Fibroblast of skin of abdomen (primary cell): ENCODE measurements around the gene CCDC102A.

ENCODE experiments used
- DNase-seq: peaks from one replicate; pipeline ENCODE4 v3.0.0-alpha.2; 2013

Gene CCDC102A

GRCh38 chr16:57535680-57536305 is 578 bp downstream of the CCDC102A start:
- DNase-seq: peak; percentile 91

GRCh38 chr16:57534881-57535658 is 1.3 kb downstream of the CCDC102A start:
- DNase-seq: no peak

- DNase-seq: no peak
Measured at GRCh38 chr16:57534337-57534880, 2.0 kb downstream of the CCDC102A start.

GRCh38 chr16:57533431-57534336 is 2.7 kb downstream of the CCDC102A start:
- no peak for DNase-seq

- no peak for DNase-seq
Measured at GRCh38 chr16:57532266-57532625, 4.1 kb downstream of the CCDC102A start.

- DNase-seq: no peak
Measured at GRCh38 chr16:57531635-57532265, 4.6 kb downstream of the CCDC102A start.

- no peak for DNase-seq
Measured at GRCh38 chr16:57531253-57531575, 5.2 kb downstream of the CCDC102A start.

- DNase-seq: no peak
Measured at GRCh38 chr16:57530522-57531252, 5.7 kb downstream of the CCDC102A start.

- DNase-seq: peak; percentile 61
Measured at GRCh38 chr16:57530104-57530521, 6.3 kb downstream of the CCDC102A start.

- DNase-seq: no peak
Measured at GRCh38 chr16:57529391-57530103, 6.8 kb downstream of the CCDC102A start.

- no peak for DNase-seq
Measured at GRCh38 chr16:57528499-57529390, 7.6 kb downstream of the CCDC102A start.

- no peak for DNase-seq
Measured at GRCh38 chr16:57527610-57528360, 8.6 kb downstream of the CCDC102A start.

GRCh38 chr16:57527027-57527426 is 9.3 kb downstream of the CCDC102A start:
- DNase-seq: no peak

- no peak for DNase-seq
Measured at GRCh38 chr16:57526498-57526897, 9.9 kb downstream of the CCDC102A start.

GRCh38 chr16:57525761-57526160 is 10.6 kb downstream of the CCDC102A start:
- DNase-seq: no peak

GRCh38 chr16:57522960-57523359 is 13.4 kb downstream of the CCDC102A start:
- DNase-seq: no peak

GRCh38 chr16:57519796-57520360 is 16.5 kb downstream of the CCDC102A start:
- peak; percentile 59 for DNase-seq

GRCh38 chr16:57518922-57519321 is 17.4 kb downstream of the CCDC102A start:
- no peak for DNase-seq

GRCh38 chr16:57518520-57518919 is 17.9 kb downstream of the CCDC102A start:
- DNase-seq: no peak
